ENCODE results near the gene BBS1. TPM values are rescaled to one million over a fixed set of nuclear protein-coding genes. Genes with fewer than 3 reads are reported as not detected.

The BBS1 gene
- total RNA-seq, 2 donors from 2014 or later: 106 to 148 TPM

- peak; percentile 19 for DNase-seq (ENCODE audit: low spot score)
- no peaks in the 10 kb centered on the region for H3K27me3 ChIP-seq (replicated peaks; ENCODE audit: insufficient read depth)
- peaks cover 4% of the 10 kb centered on the region for H3K4me1 ChIP-seq (replicated peaks)
- TF ChIP-seq CTCF (IDR thresholded peaks at IDR 0.05) (no peak), POLR2A (IDR thresholded peaks at IDR 0.05) (no peak), POLR2AphosphoS5 (IDR thresholded peaks at IDR 0.05) (no peak)
- H3K27ac ChIP-seq: peak within 1 kb of the TSS in 1 of 2 donors; percentile 55
- H3K36me3 ChIP-seq: no peaks in the 10 kb centered on the region
- no peaks in the 10 kb centered on the region for H3K9me3 ChIP-seq
- WGBS: 7% methylated on average over 36 of the region's 37 CpGs
- intact Hi-C loops (cut with DNase I): no loop called here
- peak within 1 kb of the TSS; percentile 71 to 81 for H3K4me3 ChIP-seq
Measured at GRCh38 chr11:66546368-66546965, 36.0 kb downstream of the BBS1 start, which contains the start of gene ACTN3. Gene ACTN3 (plus strand): TSS chr11:66546903. CDS start chr11:66546938, 35 bp downstream.

DNA sequence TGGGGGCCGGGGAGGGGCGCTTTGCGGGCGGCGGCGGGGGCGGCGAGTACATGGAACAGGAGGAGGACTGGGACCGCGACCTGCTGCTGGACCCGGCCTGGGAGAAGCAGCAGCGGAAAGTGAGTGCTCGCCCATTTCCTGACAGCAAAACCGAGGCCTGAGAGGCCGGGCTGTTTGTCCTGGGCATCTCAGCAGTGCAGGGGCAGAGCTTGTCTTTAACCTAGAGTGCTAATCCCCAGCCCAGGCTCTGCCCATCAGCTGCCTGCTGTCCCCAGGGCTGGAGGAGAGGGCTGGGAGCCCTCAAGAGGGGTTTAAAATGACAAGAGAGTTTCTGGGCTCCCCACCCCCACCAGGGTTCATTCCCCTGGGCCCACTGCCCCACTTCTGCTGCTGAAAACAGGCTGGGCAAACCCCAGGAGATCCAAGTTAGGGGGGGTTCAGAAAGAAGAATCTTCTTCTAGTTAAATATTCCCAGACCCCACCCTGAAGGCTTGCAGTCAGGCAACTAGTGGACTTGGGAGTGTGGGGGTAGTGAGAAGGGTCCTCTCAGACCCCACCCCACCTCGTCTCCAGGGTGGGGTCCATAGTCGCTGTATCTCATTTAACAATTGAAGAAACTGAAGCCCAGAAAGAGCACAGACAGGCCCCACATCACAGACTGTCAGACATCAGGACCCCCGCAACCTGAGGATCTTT, 36.7 kb downstream of the BBS1 start:
- 37% methylated on average over 18 of the region's 18 CpGs for whole genome bisulfite sequencing
- intact Hi-C loops (cut with DNase I): no loop called here
- no peak overlapping the region for H3K4me3 ChIP-seq
- no peak for DNase-seq (ENCODE audit: low spot score)
- TF ChIP-seq POLR2A (IDR thresholded peaks at IDR 0.05) (no peak), CTCF (IDR thresholded peaks at IDR 0.05) (no peak), POLR2AphosphoS5 (IDR thresholded peaks at IDR 0.05) (no peak)
- no peaks in the 10 kb centered on the region for H3K9me3 ChIP-seq
- H3K4me1 ChIP-seq (replicated peaks): peaks cover 4% of the 10 kb centered on the region
- no peaks in the 10 kb centered on the region for H3K27me3 ChIP-seq (replicated peaks; ENCODE audit: insufficient read depth)
- no peaks in the 10 kb centered on the region for H3K36me3 ChIP-seq
- H3K27ac ChIP-seq: no peak overlapping the region

DNA sequence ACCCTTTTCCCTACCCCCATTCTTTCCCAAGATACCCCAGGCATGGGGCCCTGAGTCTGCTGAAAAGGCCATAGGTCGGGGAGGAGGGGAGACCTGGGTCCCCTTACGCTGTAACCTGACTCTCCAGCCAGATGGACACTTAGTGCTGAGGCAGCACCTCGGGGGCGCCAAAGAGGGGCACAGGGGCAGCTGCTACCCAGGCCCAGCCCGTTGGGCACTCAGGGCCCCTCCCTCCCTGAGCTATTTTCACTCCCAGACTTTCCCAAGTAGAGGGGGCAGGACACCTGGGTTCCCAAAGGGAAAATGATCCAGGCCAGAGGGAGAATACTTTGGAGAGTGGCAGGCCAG, 37.2 kb downstream of the BBS1 start:
- no peak for DNase-seq (ENCODE audit: low spot score)
- intact Hi-C loops (cut with DNase I): no loop called here
- no peak overlapping the region for H3K4me3 ChIP-seq
- no peaks in the 10 kb centered on the region for H3K27me3 ChIP-seq (replicated peaks; ENCODE audit: insufficient read depth)
- H3K9me3 ChIP-seq: no peaks in the 10 kb centered on the region
- H3K4me1 ChIP-seq (replicated peaks): peaks cover 4% of the 10 kb centered on the region
- H3K36me3 ChIP-seq: no peaks in the 10 kb centered on the region
- H3K27ac ChIP-seq: no peak overlapping the region
- 56% methylated on average over 5 of the region's 5 CpGs for WGBS
- TF ChIP-seq CTCF (IDR thresholded peaks at IDR 0.05) (no peak), POLR2A (IDR thresholded peaks at IDR 0.05) (no peak), POLR2AphosphoS5 (IDR thresholded peaks at IDR 0.05) (no peak)

GRCh38 chr11:66548041-66548440, 37.6 kb downstream of the BBS1 start:
- intact Hi-C loops (cut with DNase I): no loop called here
- Histone ChIP-seq H3K4me3 (no peak overlapping the region), H3K36me3 (no peaks in the 10 kb centered on the region), H3K27ac (no peak overlapping the region), H3K4me1 (replicated peaks) (peaks cover 4% of the 10 kb centered on the region), H3K9me3 (no peaks in the 10 kb centered on the region), H3K27me3 (replicated peaks; ENCODE audit: insufficient read depth) (no peaks in the 10 kb centered on the region)
- 39% methylated on average over 11 of the region's 11 CpGs for WGBS
- no peak for TF ChIP-seq CTCF (IDR thresholded peaks at IDR 0.05)
- TF ChIP-seq POLR2A (IDR thresholded peaks at IDR 0.05): no peak
- no peak for TF ChIP-seq POLR2AphosphoS5 (IDR thresholded peaks at IDR 0.05)
- DNase-seq (ENCODE audit: low spot score): no peak
